AG20443 (cell line): Measurements from ENCODE around the gene ADCY2.

ENCODE experiments used
- DNase-seq: peaks from one replicate; pipeline ENCODE4 v3.0.0; 2012; ENCODE audit warnings: low spot score, mixed read lengths

Gene ADCY2

GRCh38 chr5:7597059-7597642 is 201.2 kb downstream of the ADCY2 start:
- DNase-seq = no peak

- DNase-seq = no peak
Measured at GRCh38 chr5:7606840-7607465, 211.0 kb downstream of the ADCY2 start.

- no peak for DNase-seq
Measured at GRCh38 chr5:7608772-7609171, 212.8 kb downstream of the ADCY2 start.

- no peak for DNase-seq
Measured at GRCh38 chr5:7609726-7610125, 213.8 kb downstream of the ADCY2 start.

- DNase-seq = no peak
Measured at GRCh38 chr5:7610531-7611177, 214.7 kb downstream of the ADCY2 start.

- no peak for DNase-seq
Measured at GRCh38 chr5:7611518-7611917, 215.6 kb downstream of the ADCY2 start.

GRCh38 chr5:7615566-7616061 is 219.7 kb downstream of the ADCY2 start:
- no peak for DNase-seq

- DNase-seq = no peak
Measured at GRCh38 chr5:7616897-7617296, 221.0 kb downstream of the ADCY2 start.

- DNase-seq = no peak
Measured at GRCh38 chr5:7622498-7622897, 226.6 kb downstream of the ADCY2 start.

- DNase-seq = no peak
Measured at GRCh38 chr5:7625740-7626139, 229.8 kb downstream of the ADCY2 start.

GRCh38 chr5:7628248-7628647 is 232.3 kb downstream of the ADCY2 start:
- DNase-seq = no peak

- no peak for DNase-seq
Measured at GRCh38 chr5:7628820-7629219, 232.9 kb downstream of the ADCY2 start.

GRCh38 chr5:7629561-7629960 is 233.6 kb downstream of the ADCY2 start:
- no peak for DNase-seq

GRCh38 chr5:7634837-7635236 is 238.9 kb downstream of the ADCY2 start:
- no peak for DNase-seq

- no peak for DNase-seq
Measured at GRCh38 chr5:7638456-7638855, 242.5 kb downstream of the ADCY2 start.

- DNase-seq = no peak
Measured at GRCh38 chr5:7642029-7642428, 246.1 kb downstream of the ADCY2 start.

- DNase-seq = no peak
Measured at GRCh38 chr5:7644723-7645122, 248.8 kb downstream of the ADCY2 start.

- no peak for DNase-seq
Measured at GRCh38 chr5:7650755-7651154, 254.8 kb downstream of the ADCY2 start.

- DNase-seq = no peak
Measured at GRCh38 chr5:7653046-7653445, 257.1 kb downstream of the ADCY2 start.

- no peak for DNase-seq
Measured at GRCh38 chr5:7657153-7657552, 261.2 kb downstream of the ADCY2 start.

- DNase-seq = no peak
Measured at GRCh38 chr5:7659420-7659819, 263.5 kb downstream of the ADCY2 start.

- DNase-seq = no peak
Measured at GRCh38 chr5:7662289-7662688, 266.4 kb downstream of the ADCY2 start.

GRCh38 chr5:7663808-7664207 is 267.9 kb downstream of the ADCY2 start:
- DNase-seq = no peak

- DNase-seq = no peak
Measured at GRCh38 chr5:7664208-7664607, 268.3 kb downstream of the ADCY2 start.
